Posterior cingulate gyrus (tissue), 11 donors: ENCODE data around the gene LRCH4.

Source experiments
- DNase-seq, 10 donors: peaks; one replicate each; pipeline versions ENCODE4 v3.0.0 to v3.0.0-alpha.2; 2020 to 2021; ENCODE audit warnings: mixed read lengths in 3 of 10
- intact Hi-C: fragments of 100-400 bp; cut with DNase I; formaldehyde crosslinking; loops from one replicate; pipeline ENCODE4 v1.15.1; 2023

The LRCH4 gene

GRCh38 chr7:100583132-100584053 lies 2.5 kb downstream of the LRCH4 start:
- intact Hi-C loops, result no loop called here
- DNase-seq, result peak in 3 of 10 donors; percentile 35 to 88 (median 65)

DNA sequence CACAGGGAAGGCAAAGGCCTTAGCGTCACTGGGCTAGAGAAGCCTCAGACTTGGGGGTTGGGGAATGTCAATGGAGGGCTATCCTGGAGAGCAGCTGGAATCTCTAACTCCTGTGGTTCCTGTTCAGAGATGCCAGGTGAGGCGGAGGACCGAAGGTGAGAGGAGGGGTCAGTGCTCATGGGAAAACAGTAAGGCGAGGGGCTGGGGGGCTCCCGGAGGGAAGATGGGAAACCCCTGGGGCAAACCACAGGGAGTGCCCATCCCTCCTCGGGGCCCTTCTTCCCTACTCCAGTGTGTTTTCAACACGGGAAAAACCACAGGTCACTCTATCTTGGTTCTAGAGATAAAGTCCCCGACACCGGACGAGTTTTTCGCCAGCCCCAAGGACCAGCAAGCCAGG lies 3.3 kb downstream of the LRCH4 start:
- intact Hi-C loops, result no loop called here

DNA sequence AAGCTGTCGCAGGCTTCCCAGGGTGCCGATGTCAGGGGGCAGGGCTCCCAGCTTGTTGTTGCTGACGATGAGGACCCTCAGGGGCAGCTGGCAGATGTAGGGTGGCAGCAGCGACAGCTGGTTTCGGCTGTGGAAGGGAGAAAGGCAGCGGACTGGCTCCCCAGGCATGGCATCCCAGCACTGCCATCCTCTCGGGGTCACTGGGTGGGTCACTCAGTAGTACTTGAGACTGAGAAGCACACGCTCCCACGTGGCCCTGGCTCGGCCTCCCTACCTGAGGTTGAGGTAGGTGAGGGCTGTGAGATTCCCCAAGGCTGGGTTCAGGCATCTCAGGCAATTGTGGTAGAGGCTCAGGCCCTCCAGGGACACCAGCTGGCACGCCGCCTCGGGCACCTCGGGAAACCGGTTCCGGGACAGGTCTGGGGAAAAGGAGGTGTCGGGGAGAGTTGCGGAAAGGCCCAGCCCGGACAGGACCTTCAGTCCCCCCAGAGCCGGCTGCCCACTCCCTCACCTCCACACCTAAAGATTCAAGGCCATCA lies 3.8 kb downstream of the LRCH4 start:
- peak in 2 of 10 donors; percentile 67 for DNase-seq
- intact Hi-C loops, result no loop called here

More for the DNA sequence above, 3.3 kb downstream of the LRCH4 start:
- DNase-seq, result peak in 1 of 10 donors; percentile 39

- peak in 2 of 10 donors; percentile 40 to 79 for DNase-seq
- intact Hi-C loops, result no loop called here
These were observed 5.3 kb downstream of the LRCH4 start for GRCh38 chr7:100580466-100581283.

DNA sequence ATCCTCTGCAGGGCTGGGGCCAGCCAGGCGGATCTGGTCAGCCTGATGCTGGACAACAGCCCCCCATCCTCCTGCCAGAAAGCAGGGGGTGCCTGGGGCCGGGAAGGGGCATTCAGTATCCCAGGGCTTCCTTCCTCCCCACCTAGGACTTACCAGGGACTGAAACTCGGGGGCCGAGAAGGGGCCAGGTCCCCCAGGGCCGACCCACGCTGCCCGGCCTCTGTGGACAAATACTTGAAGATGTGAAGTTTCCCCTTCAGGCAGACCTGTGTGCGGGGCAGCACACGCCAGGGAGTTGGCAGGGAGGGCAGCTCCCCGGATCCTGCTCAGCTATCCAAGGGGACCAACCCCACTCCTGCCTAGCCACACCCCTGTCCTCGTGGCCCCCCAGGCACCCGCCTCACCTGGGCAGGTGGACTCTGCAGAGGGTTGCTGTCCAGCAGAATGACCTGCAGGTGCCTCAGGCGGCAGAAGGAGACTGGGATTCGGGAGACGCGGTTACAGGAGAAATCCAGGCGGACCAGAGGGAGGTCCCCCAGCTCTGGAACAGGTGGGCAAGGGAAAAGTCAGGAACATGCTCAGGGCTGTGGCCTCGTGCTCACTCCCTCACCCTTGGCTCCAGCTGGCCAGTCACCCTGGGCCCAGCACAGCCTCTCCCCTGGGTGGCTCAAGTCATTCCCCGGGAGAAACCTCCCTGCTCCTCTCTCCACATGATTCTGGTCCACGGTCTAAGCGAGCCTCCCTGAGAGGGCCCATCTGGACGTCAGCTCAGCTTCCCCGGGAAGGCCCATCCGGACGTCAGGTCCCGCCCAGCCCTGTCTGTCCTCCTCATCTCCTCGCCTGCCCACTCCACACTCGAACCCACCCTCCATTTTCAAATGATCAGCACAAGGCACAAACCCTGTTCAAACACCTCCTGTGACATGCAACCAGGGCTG lies 7.4 kb downstream of the LRCH4 start:
- intact Hi-C loops, result no loop called here
- peak in 2 of 10 donors; percentile 60 to 75 for DNase-seq

GRCh38 chr7:100577507-100577906 lies 8.4 kb downstream of the LRCH4 start:
- peak in 2 of 10 donors; percentile 61 to 80 for DNase-seq
- intact Hi-C loops, result no loop called here

- intact Hi-C loops, result no loop called here
- DNase-seq, result peak in 2 of 10 donors; percentile 59 to 78
These were observed 8.8 kb downstream of the LRCH4 start for GRCh38 chr7:100577103-100577502.

GRCh38 chr7:100576384-100576993 lies 9.4 kb downstream of the LRCH4 start:
- intact Hi-C loops, result no loop called here
- DNase-seq, result peak in 1 of 10 donors; percentile 27

DNA sequence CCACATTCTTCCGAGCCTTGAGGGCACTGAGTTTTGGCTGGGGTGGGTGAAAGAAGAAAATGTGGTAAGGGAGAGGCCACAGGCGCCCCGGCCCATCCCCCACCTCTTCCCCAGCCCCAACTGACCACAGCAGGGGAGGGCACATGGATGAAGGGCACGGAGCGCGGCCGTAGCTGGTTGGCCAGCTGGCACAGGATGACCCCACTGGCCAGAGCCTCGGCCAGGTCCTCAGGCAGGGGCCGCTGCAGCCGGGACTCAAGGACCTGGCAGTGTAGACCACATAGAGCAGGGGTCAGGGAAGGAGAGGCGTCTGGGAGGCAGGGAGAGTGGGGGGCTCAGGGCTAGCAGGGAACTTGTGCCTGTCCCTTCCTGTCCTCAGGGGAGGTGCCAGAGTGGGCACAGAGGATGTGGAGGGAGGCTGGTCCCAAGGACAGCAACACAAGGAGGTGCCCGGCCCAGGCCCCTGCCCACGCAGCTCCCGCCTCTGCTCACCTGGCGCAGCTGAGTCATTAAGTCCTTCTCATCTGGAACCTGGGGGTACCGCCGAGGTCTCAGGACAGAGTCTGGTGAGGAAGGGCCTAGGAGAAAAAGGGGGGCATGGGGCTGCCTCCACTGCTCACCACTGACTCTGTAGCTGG lies 10.1 kb downstream of the LRCH4 start:
- DNase-seq, result peak in 2 of 10 donors; percentile 77
- intact Hi-C loops, result no loop called here

DNA sequence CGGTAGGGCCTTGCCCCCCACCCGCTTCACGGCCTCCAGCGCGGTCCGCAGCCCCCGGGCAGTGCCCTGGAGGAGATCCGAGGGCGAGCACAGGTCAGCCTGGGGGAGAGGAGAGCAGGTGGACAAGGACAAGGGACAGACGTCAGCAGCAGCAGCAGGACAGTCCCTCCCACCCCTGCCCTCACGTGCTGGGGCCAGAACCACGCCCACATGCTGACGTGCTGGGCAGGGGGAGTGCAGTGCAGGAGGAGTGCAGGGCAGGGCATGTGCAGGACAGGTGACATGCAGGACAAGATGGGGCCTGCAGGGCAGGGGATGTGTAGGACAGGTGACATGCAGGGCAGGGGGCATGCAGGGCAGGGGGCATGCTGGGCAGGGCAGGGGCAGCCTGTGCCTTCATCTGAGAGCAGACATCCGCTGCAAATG lies 10.7 kb downstream of the LRCH4 start:
- DNase-seq, result peak in 2 of 10 donors; percentile 40 to 63
- intact Hi-C loops, result no loop called here

DNA sequence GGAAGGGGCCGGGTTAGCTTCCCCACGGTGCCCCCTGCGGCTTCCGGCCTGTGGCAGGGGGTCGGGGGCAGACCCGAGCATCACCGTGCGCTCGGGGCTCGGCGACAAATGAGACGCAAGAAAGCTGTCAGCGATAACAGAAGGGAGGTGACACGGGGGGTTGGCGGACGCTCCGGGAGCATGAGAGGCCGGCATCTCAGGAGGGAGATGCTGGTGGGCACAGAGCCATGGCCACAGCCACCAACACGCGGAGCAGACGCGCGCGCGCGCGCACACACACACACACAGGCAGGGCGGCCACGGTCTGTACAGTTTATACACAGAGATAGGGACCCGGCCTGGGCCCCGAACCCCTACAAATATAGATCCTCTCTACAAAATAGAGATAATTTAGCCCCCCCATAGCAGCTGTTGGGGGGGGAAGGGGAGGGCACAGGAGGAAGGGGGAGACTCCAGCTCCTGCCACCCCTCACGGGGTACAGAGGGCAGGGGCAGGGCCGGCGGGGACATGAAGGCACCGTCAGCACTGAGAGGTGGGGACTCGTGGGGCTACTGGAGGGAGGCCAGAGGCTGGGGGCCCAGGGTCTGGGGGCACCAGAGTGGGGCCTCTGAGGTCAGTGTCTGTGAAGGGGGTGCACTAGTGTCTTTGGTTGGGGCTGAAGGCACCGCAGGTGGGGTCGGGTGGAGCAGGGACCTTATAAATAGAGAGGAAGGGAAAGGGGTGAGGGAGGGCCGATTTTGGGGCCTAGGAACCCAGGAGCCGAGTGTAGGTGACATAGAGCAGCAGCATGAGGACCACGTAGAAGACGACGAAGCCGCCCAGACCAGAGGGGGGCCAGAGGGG lies 11.3 kb downstream of the LRCH4 start:
- intact Hi-C loops, result no loop called here
- DNase-seq, result peak in 3 of 10 donors; percentile 72 to 80 (median 78)

GRCh38 chr7:100573691-100574361 lies 12.1 kb downstream of the LRCH4 start, which contains the start of gene SAP25:
Gene SAP25, minus strand, starts transcription at chr7:100573900. Its CDS starts 158 bp downstream, at chr7:100573742.
- peak in 2 of 10 donors; percentile 68 to 73 for DNase-seq

DNA sequence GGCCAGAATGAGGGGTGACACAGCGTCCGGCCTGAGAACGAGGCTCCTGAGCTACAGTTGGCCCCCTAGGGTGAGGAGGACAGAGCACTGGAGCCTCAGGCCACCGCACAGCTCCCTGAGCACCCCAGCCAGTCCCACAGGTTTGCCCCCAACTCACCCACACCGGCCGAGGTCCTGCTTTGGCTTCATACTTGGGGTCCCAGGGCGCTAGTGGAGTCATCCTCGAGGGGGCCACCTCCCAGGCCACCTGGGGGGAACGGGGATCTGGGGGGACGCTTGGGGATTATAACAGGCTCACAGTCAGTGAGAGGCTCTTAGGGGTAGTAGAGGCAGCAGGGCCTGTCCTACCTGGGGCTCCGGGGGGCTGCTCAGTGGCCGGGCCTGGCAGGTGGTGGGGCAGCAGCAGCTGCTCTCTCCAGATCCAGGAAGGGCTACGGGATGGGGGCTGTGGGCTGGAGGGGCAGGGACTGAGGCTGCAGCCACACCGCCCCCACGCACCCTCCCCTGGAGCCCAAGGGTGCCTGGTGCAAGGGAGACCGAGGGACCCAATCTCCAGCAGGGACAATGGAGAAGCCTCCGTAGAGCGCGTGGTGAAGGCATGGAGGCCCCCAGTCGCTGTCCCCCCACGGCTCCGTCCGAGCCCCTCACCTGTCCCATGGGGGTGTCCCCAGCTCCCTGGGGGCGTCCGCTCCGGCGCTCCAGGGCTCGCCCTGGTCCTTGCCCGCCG lies 12.8 kb downstream of the LRCH4 start:
- intact Hi-C loops, result no loop called here
- DNase-seq, result peak in 2 of 10 donors; percentile 73 to 83

More at GRCh38 chr7:100573691-100574361, 12.1 kb downstream of the LRCH4 start, which contains the start of gene SAP25:
- intact Hi-C loops, result no loop called here

DNA sequence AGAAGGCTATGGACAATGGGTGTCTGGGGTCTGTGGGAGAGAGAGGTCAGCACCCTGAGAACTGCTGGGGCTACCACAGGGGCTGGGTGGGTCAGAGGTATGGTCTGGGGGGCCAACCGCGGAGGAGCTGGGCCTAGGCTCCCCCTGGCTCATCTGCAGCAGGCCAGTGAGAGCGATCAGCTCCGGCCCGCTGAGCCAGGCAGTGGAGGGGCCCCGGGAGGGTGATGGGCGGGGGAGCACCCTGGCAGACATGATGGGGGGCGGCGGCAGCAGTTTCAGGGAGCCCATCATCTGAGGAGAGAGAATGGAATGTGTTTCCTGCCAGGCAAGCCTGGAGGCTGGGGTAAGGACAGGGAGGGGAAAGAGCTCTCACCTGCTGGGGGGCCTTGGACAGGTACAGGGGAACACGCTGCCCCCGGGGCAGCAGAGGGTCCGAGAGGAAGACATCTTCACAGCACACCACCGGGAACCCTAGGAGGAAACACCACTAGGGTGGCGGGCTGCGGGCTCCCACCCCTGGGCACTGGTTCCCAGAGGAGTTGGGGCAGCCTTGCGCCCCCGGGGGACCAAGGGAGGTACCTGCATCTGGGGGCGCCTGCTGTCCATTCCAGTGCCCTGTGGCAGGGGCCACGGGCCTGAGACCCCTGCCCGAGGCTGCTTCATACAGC lies 13.5 kb downstream of the LRCH4 start:
- intact Hi-C loops, result no loop called here

GRCh38 chr7:100571829-100572116 lies 14.2 kb downstream of the LRCH4 start:
- DNase-seq, result peak in 1 of 10 donors; percentile 38
- intact Hi-C loops, result no loop called here

More for the DNA sequence above, 13.5 kb downstream of the LRCH4 start:
- peak in 2 of 10 donors; percentile 51 to 59 for DNase-seq
